GM12801 (cell line): ENCODE measurements around the gene TSPOAP1.

Source experiments
- TF ChIP-seq, protein P1 (sequence below): IDR thresholded peaks from one replicate; pipeline ENCODE4 v1.5.1; 2011; ENCODE audit warnings: control low read depth; ENCODE audit not compliant: insufficient read length; ENCODE audit errors: extremely low read depth

TSPOAP1 gene

GRCh38 chr17:58351831-58352595 lies 23.4 kb upstream of the TSPOAP1 start, which contains the start of gene SUPT4H1:
Gene SUPT4H1, minus strand, starts transcription at chr17:58352201. Its CDS starts 66 bp downstream, at chr17:58352135.
- TF ChIP-seq, protein P1, sequence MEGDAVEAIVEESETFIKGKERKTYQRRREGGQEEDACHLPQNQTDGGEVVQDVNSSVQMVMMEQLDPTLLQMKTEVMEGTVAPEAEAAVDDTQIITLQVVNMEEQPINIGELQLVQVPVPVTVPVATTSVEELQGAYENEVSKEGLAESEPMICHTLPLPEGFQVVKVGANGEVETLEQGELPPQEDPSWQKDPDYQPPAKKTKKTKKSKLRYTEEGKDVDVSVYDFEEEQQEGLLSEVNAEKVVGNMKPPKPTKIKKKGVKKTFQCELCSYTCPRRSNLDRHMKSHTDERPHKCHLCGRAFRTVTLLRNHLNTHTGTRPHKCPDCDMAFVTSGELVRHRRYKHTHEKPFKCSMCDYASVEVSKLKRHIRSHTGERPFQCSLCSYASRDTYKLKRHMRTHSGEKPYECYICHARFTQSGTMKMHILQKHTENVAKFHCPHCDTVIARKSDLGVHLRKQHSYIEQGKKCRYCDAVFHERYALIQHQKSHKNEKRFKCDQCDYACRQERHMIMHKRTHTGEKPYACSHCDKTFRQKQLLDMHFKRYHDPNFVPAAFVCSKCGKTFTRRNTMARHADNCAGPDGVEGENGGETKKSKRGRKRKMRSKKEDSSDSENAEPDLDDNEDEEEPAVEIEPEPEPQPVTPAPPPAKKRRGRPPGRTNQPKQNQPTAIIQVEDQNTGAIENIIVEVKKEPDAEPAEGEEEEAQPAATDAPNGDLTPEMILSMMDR = no peak

- TF ChIP-seq, protein P1 = no peak
These were observed 22.6 kb upstream of the TSPOAP1 start for GRCh38 chr17:58351182-58351581.

- TF ChIP-seq, protein P1 = no peak
These were observed 19.4 kb upstream of the TSPOAP1 start for GRCh38 chr17:58348038-58348437.

DNA sequence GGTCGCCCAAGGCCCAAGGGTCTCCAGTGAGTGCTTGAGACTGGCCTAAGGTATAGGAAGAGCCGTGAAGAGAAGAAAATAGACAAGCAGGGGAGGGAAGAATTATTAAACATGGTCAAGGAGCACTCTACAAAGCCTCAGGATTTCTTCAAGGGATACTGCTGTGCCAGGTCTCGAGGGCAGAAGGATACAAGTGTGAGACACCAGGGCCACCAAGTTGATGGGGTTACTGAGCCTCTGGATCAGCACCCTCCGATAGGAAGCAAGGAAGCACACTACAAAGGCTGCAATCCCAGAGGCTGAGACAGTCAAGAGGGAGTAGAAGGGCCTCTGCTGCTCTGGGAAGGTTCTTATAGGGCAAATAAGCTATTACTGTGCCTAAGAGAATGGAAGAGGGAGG lies 16.9 kb upstream of the TSPOAP1 start:
- TF ChIP-seq, protein P1 = no peak

- TF ChIP-seq, protein P1 = no peak
These were observed 16.2 kb upstream of the TSPOAP1 start for GRCh38 chr17:58344791-58345157.

GRCh38 chr17:58344047-58344790 lies 15.6 kb upstream of the TSPOAP1 start:
- TF ChIP-seq, protein P1 = no peak

- TF ChIP-seq, protein P1 = no peak
These were observed 14.5 kb upstream of the TSPOAP1 start for GRCh38 chr17:58343131-58343530.
